ENCODE results near the gene TAF1C. TPM values are rescaled to one million over a fixed set of nuclear protein-coding genes. Genes with fewer than 3 reads are reported as not detected.

TAF1C gene
- total and polyA plus RNA-seq, 2 of the 8 experiments (the other 6 are each of a cell fraction or from before 2014, with no cell fraction given) = 44.6 to 63.8 TPM

- Histone ChIP-seq H3K23me2 (ENCODE audit: low read depth, low read length) (no peaks in the 10 kb centered on the region), H2AFZ (ENCODE audit: low read length) (no peak overlapping the region), H3K14ac (ENCODE audit: insufficient read length) (no peak overlapping the region), H2BK12ac (ENCODE audit: low read depth, low read length) (no peak overlapping the region), H3K9ac (replicated peaks in 1 of 4; ENCODE audit: extremely low read depth in 1 of 4, low read depth in 3 of 4, low read length in 3 of 4) (no peak overlapping the region), H2AK5ac (ENCODE audit: low read depth, low read length) (no peak overlapping the region), H2BK5ac (ENCODE audit: low read depth, low read length) (no peak overlapping the region), H3K18ac (ENCODE audit: extremely low read depth, low read length) (no peak overlapping the region), H4K20me1 (replicated peaks in 1 of 2; ENCODE audit: control insufficient read depth in 1 of 2, insufficient read depth in 2 of 2, low read length in 2 of 2) (no peaks in the 10 kb centered on the region), H4K91ac (replicated peaks; ENCODE audit: insufficient read length, low read length) (no peak overlapping the region), H3K27ac (ENCODE audit: low read depth, low read length) (no peak overlapping the region), H3K23ac (ENCODE audit: insufficient read length) (no peak overlapping the region), H3K4me2 (ENCODE audit: insufficient read depth in 1 of 2, low read depth in 2 of 2, low read length in 2 of 2) (no peak overlapping the region), H3K4me3 (ENCODE audit: extremely low read depth in 1 of 4, insufficient read depth in 2 of 4, low read depth in 3 of 4, low read length in 4 of 4) (no peak overlapping the region), H3K79me1 (ENCODE audit: low read depth, low read length) (no peaks in the 10 kb centered on the region), H2BK15ac (ENCODE audit: low read length) (no peak overlapping the region), H3K27me3 (replicated peaks in 1 of 4; ENCODE audit: control insufficient read depth in 3 of 4, extremely low read depth in 1 of 4, insufficient read depth in 3 of 4, low read length in 3 of 4) (no peaks in the 10 kb centered on the region), H3K79me2 (ENCODE audit: control insufficient read depth in 1 of 2, insufficient read depth in 2 of 2, low read length in 2 of 2) (no peaks in the 10 kb centered on the region), H3K4me1 (replicated peaks in 1 of 4; ENCODE audit: control insufficient read depth in 3 of 4, insufficient read depth in 4 of 4, low read length in 3 of 4) (no peaks in the 10 kb centered on the region), H3K36me3 (ENCODE audit: control insufficient read depth in 2 of 4, insufficient read depth in 4 of 4, low read length in 3 of 4) (no peaks in the 10 kb centered on the region), H4K8ac (ENCODE audit: extremely low read depth, insufficient read depth, low read length) (no peak overlapping the region), H3K56ac (replicated peaks; ENCODE audit: insufficient read length, low read depth, low read length) (no peak overlapping the region), H3K4ac (replicated peaks; ENCODE audit: insufficient read length, low read depth, low read length) (no peak overlapping the region), H3K9me3 (ENCODE audit: insufficient read depth in 2 of 2, low read depth in 1 of 2, low read length in 1 of 2) (no peaks in the 10 kb centered on the region), H2BK120ac (replicated peaks; ENCODE audit: low read depth, low read length) (no peak overlapping the region), H2BK20ac (ENCODE audit: low read length) (no peak overlapping the region), H4K5ac (ENCODE audit: insufficient read length, low read depth, low read length) (no peak overlapping the region)
- ChIA-PET POLR2A (ENCODE audit: partially characterized antibody) (interaction anchor here (1.3 kb wide), 1 partner anchor 18 kb away, joined by 3 read pairs; no protein-coding TSS in a partner anchor), CTCF (ENCODE audit: partially characterized antibody) (interaction anchor here (1.1 to 1.7 kb wide), 3 partner anchors 12 to 20 kb away, joined by 3 to 4 read pairs (median 3); no protein-coding TSS in a partner anchor)
- 85% methylated on average over 9 of the region's 9 CpGs; no CpG with 5 or more reads in 1 of the 2 experiments for WGBS, 2 experiments (ENCODE audit: extremely low coverage in 1 of 2, insufficient coverage in 1 of 2, insufficient read length in 1 of 2, insufficient replicate concordance in 2 of 2, low coverage in 1 of 2, low lambda C conversion rate in 2 of 2, missing lambda C conversion rate in 1 of 2)
- FAIRE-seq (no peak), DNase-seq (ENCODE audit: low read depth in 1 of 2, low spot score in 2 of 2) (no peak)
- TF ChIP-seq KDM4A (IDR thresholded peaks at IDR 0.05; ENCODE audit: low read depth, low read length, severe bottlenecking) = no peak
- no peak for TF ChIP-seq KDM1A (IDR thresholded peaks at IDR 0.05; ENCODE audit: borderline replicate concordance, low read length)
- no peak for TF ChIP-seq SP2 (IDR thresholded peaks at IDR 0.05; ENCODE audit: low read length)
- no peak for TF ChIP-seq SIN3A (conservative IDR thresholded peaks at IDR 0.05 in 1 of 2, IDR thresholded peaks at IDR 0.05 in 1 of 2; ENCODE audit: low read depth in 1 of 2, low read length in 2 of 2)
- TF ChIP-seq SIX5 (IDR thresholded peaks at IDR 0.05; ENCODE audit: low read depth, low read length) = no peak
- no peak for TF ChIP-seq HDAC2 (IDR thresholded peaks at IDR 0.05; ENCODE audit: borderline replicate concordance in 1 of 2, low read depth in 2 of 2, low read length in 2 of 2)
- no peak for TF ChIP-seq GABPA (IDR thresholded peaks at IDR 0.05; ENCODE audit: borderline replicate concordance, insufficient read depth, low read length)
- no peak for TF ChIP-seq BRCA1 (IDR thresholded peaks at IDR 0.05; ENCODE audit: low read depth, low read length)
- TF ChIP-seq, protein P1, sequence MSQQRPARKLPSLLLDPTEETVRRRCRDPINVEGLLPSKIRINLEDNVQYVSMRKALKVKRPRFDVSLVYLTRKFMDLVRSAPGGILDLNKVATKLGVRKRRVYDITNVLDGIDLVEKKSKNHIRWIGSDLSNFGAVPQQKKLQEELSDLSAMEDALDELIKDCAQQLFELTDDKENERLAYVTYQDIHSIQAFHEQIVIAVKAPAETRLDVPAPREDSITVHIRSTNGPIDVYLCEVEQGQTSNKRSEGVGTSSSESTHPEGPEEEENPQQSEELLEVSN (IDR thresholded peaks at IDR 0.05) = no peak
- no peak for TF ChIP-seq POU5F1 (IDR thresholded peaks at IDR 0.05; ENCODE audit: low read depth, low read length)
- TF ChIP-seq KDM5A (IDR thresholded peaks at IDR 0.05; ENCODE audit: low read length) = no peak
- no peak for TF ChIP-seq EZH2 (IDR thresholded peaks at IDR 0.05; ENCODE audit: low read depth, low read length, severe bottlenecking)
These were observed 27.9 kb downstream of the TAF1C start for GRCh38 chr16:84159007-84159406.
